ENCODE measurements around the gene GNAS. TPM values are rescaled to one million over a fixed set of nuclear protein-coding genes. Genes with fewer than 3 reads are reported as not detected.

Gene GNAS
- polyA plus RNA-seq, 4 donors, result 1,952 to 2,271 (median 2,027) TPM

- no peak for DNase-seq (ENCODE audit: low read depth in 4 of 4, low spot score in 3 of 4)
Observed at GRCh38 chr20:58851969-58852458, 502 bp upstream of the GNAS start.

GRCh38 chr20:58853466-58853865 lies 950 bp downstream of the GNAS start:
- no peak for DNase-seq (ENCODE audit: low read depth in 4 of 4, low spot score in 3 of 4)

GRCh38 chr20:58853976-58854637 lies 1.6 kb downstream of the GNAS start:
- DNase-seq (ENCODE audit: low read depth in 4 of 4, low spot score in 3 of 4), result no peak

- no peak for DNase-seq (ENCODE audit: low read depth in 4 of 4, low spot score in 3 of 4)
Observed at GRCh38 chr20:58854638-58855471, 2.3 kb downstream of the GNAS start.

GRCh38 chr20:58855506-58856389 lies 3.2 kb downstream of the GNAS start:
- no peak for DNase-seq (ENCODE audit: low read depth in 4 of 4, low spot score in 3 of 4)

- DNase-seq (ENCODE audit: low read depth in 4 of 4, low spot score in 3 of 4), result no peak
Observed at GRCh38 chr20:58863044-58863790, 10.7 kb downstream of the GNAS start.

- no peak for DNase-seq (ENCODE audit: low read depth in 4 of 4, low spot score in 3 of 4)
Observed at GRCh38 chr20:58864346-58864745, 11.8 kb downstream of the GNAS start.

GRCh38 chr20:58865843-58866242 lies 13.3 kb downstream of the GNAS start:
- DNase-seq (ENCODE audit: low read depth in 4 of 4, low spot score in 3 of 4), result no peak

- DNase-seq (ENCODE audit: low read depth in 4 of 4, low spot score in 3 of 4), result no peak
Observed at GRCh38 chr20:58867211-58867610, 14.7 kb downstream of the GNAS start.

- peak in 3 of 4 donors; percentile 47 to 55 (median 49) for DNase-seq (ENCODE audit: low read depth in 4 of 4, low spot score in 3 of 4)
Observed at GRCh38 chr20:58868795-58869194, 16.3 kb downstream of the GNAS start.

GRCh38 chr20:58869662-58870227 lies 17.2 kb downstream of the GNAS start:
- DNase-seq (ENCODE audit: low read depth in 4 of 4, low spot score in 3 of 4), result no peak

GRCh38 chr20:58870293-58871014 lies 17.9 kb downstream of the GNAS start:
- DNase-seq (ENCODE audit: low read depth in 4 of 4, low spot score in 3 of 4), result peak in 2 of 4 donors; percentile 68 to 77

GRCh38 chr20:58871533-58872102 lies 19.1 kb downstream of the GNAS start:
- no peak for DNase-seq (ENCODE audit: low read depth in 4 of 4, low spot score in 3 of 4)

- no peak for DNase-seq (ENCODE audit: low read depth in 4 of 4, low spot score in 3 of 4)
Observed at GRCh38 chr20:58874469-58874868, 22.0 kb downstream of the GNAS start.

- DNase-seq (ENCODE audit: low read depth in 4 of 4, low spot score in 3 of 4), result no peak
Observed at GRCh38 chr20:58875111-58875510, 22.6 kb downstream of the GNAS start.

GRCh38 chr20:58875541-58876134 lies 23.1 kb downstream of the GNAS start:
- no peak for DNase-seq (ENCODE audit: low read depth in 4 of 4, low spot score in 3 of 4)

- DNase-seq (ENCODE audit: low read depth in 4 of 4, low spot score in 3 of 4), result no peak
Observed at GRCh38 chr20:58876437-58876836, 23.9 kb downstream of the GNAS start.
